ENCODE data around the gene LRFN3. TPM values are rescaled to one million over a fixed set of nuclear protein-coding genes. Genes with fewer than 3 reads are reported as not detected.
"Not testable (repeated sequence)": the region's sequence is repeated elsewhere in the genome, so short reads cannot be mapped to it uniquely, and the experiment has no call there.

LRFN3 gene
- total and polyA plus RNA-seq, 2 donors (not counting 1 experiment from before 2014, with no cell fraction given) = 2.2 to 2.6 TPM

- TF ChIP-seq EZH2 (IDR thresholded peaks at IDR 0.05; ENCODE audit: low read length, missing control alignments) (no peak), CTCF (conservative IDR thresholded peaks at IDR 0.05 in 1 of 2, IDR thresholded peaks at IDR 0.05 in 1 of 2; ENCODE audit: low read depth in 1 of 2, low read length in 2 of 2) (no peak)
- Histone ChIP-seq H3K4me2 (ENCODE audit: extremely low read depth, insufficient read depth, low read length) (no peak overlapping the region), H2AFZ (ENCODE audit: low read length) (no peak overlapping the region), H3K9me3 (ENCODE audit: control insufficient read depth, insufficient read depth, low read depth, low read length) (no peaks in the 10 kb centered on the region), H3K27me3 (ENCODE audit: control insufficient read depth, insufficient read depth, low read length) (no peaks in the 10 kb centered on the region), H3K79me2 (ENCODE audit: control insufficient read depth, insufficient read depth, low read length) (no peaks in the 10 kb centered on the region), H3K4me1 (ENCODE audit: control insufficient read depth, extremely low read depth, insufficient read depth, low read length) (no peaks in the 10 kb centered on the region), H3K4me3 (replicated peaks in 1 of 4; ENCODE audit: control extremely low read depth in 1 of 4, insufficient read depth in 1 of 4, low read depth in 3 of 4, low read length in 4 of 4) (no peak overlapping the region), H4K20me1 (ENCODE audit: control insufficient read depth, extremely low read depth, insufficient read depth, low read length) (no peaks in the 10 kb centered on the region), H3K27ac (ENCODE audit: insufficient read depth, low read length) (no peak overlapping the region), H3K9ac (ENCODE audit: insufficient read depth, low read length) (no peak overlapping the region), H3K36me3 (ENCODE audit: control insufficient read depth, insufficient read depth, low read length) (no peaks in the 10 kb centered on the region)
- DNase-seq (ENCODE audit: low read depth in 2 of 2) = no peak
Observed at GRCh38 chr19:35978832-35979365, 42.7 kb downstream of the LRFN3 start.

DNA sequence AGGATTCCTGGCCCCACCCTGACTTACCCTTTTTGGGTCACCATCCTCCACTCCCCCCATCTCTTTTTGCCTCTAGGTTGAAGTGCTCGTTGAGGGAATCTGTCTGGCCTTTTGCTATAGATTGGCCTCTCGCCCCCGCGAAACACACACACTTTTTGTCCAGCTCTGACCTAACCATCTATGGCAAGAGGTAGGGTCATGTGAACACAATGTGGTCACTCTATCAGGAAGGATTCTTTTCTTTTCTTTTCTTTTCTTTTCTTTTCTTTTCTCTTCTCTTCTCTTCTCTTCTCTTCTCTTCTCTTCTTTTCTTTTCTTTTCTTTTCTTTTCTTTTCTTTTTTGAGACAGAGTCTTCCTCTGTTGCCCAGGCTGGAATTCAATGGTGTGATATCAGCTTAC is 44.8 kb downstream of the LRFN3 start:
- H2AFZ ChIP-seq (ENCODE audit: low read length); H3K4me1 ChIP-seq (ENCODE audit: control insufficient read depth, extremely low read depth, insufficient read depth, low read length); H3K9me3 ChIP-seq (ENCODE audit: control insufficient read depth, insufficient read depth, low read depth, low read length): not testable (repeated sequence)

GRCh38 chr19:35983177-35983576 is 47.0 kb downstream of the LRFN3 start:
- Histone ChIP-seq H3K4me3 (replicated peaks in 1 of 4; ENCODE audit: control extremely low read depth in 1 of 4, insufficient read depth in 1 of 4, low read depth in 3 of 4, low read length in 4 of 4) (no peak overlapping the region), H3K36me3 (ENCODE audit: control insufficient read depth, insufficient read depth, low read length) (no peaks in the 10 kb centered on the region), H3K79me2 (ENCODE audit: control insufficient read depth, insufficient read depth, low read length) (no peaks in the 10 kb centered on the region), H3K27ac (ENCODE audit: insufficient read depth, low read length) (no peak overlapping the region), H3K4me1 (ENCODE audit: control insufficient read depth, extremely low read depth, insufficient read depth, low read length) (no peaks in the 10 kb centered on the region), H3K9ac (ENCODE audit: insufficient read depth, low read length) (no peak overlapping the region), H2AFZ (ENCODE audit: low read length) (no peak overlapping the region), H4K20me1 (ENCODE audit: control insufficient read depth, extremely low read depth, insufficient read depth, low read length) (no peaks in the 10 kb centered on the region), H3K27me3 (ENCODE audit: control insufficient read depth, insufficient read depth, low read length) (peaks cover 10% of the 10 kb centered on the region), H3K9me3 (ENCODE audit: control insufficient read depth, insufficient read depth, low read depth, low read length) (no peaks in the 10 kb centered on the region), H3K4me2 (ENCODE audit: extremely low read depth, insufficient read depth, low read length) (no peak overlapping the region)
- no peak for DNase-seq (ENCODE audit: low read depth in 2 of 2)
- TF ChIP-seq EZH2 (IDR thresholded peaks at IDR 0.05; ENCODE audit: low read length, missing control alignments) (no peak), CTCF (conservative IDR thresholded peaks at IDR 0.05 in 1 of 2, IDR thresholded peaks at IDR 0.05 in 1 of 2; ENCODE audit: low read depth in 1 of 2, low read length in 2 of 2) (no peak)

More for the DNA sequence above, 44.8 kb downstream of the LRFN3 start:
- H3K9ac ChIP-seq (ENCODE audit: insufficient read depth, low read length); H3K4me3 ChIP-seq (replicated peaks in 1 of 4; ENCODE audit: control extremely low read depth in 1 of 4, insufficient read depth in 1 of 4, low read depth in 3 of 4, low read length in 4 of 4); H3K27me3 ChIP-seq (ENCODE audit: control insufficient read depth, insufficient read depth, low read length); H3K36me3 ChIP-seq (ENCODE audit: control insufficient read depth, insufficient read depth, low read length); H3K79me2 ChIP-seq (ENCODE audit: control insufficient read depth, insufficient read depth, low read length); H3K27ac ChIP-seq (ENCODE audit: insufficient read depth, low read length); H3K4me2 ChIP-seq (ENCODE audit: extremely low read depth, insufficient read depth, low read length); H4K20me1 ChIP-seq (ENCODE audit: control insufficient read depth, extremely low read depth, insufficient read depth, low read length); DNase-seq (ENCODE audit: low read depth in 2 of 2): not testable (repeated sequence)

Data from fibroblast of lung (primary cell).